HepG2 (cell line): ENCODE results near the gene ADCK2. TPM values are rescaled to one million over a fixed set of nuclear protein-coding genes. Genes with fewer than 3 reads are reported as not detected.

Experiments used
- ATF7-NPFF ChIP-seq: sonication (generic); formaldehyde crosslinking; IDR thresholded peaks from 2 replicates; pipeline ENCODE4 v1.8.1; 2023; ENCODE audit warnings: mild to moderate bottlenecking, low read depth, missing genetic modification reagents, moderate library complexity
- ATRX ChIP-seq: sonication (generic); formaldehyde crosslinking; IDR thresholded peaks from 2 replicates; pipeline ENCODE4 v1.4.0; 2020; ENCODE audit warnings: missing genetic modification reagents, borderline replicate concordance
- CBX5 ChIP-seq: sonication (generic); formaldehyde crosslinking; IDR thresholded peaks from 2 replicates; pipeline ENCODE4 v1.4.0; 2020; ENCODE audit warnings: missing genetic modification reagents, borderline replicate concordance
- CEBPZ ChIP-seq: IDR thresholded peaks from 2 replicates; pipeline ENCODE4 v1.6.1; 2012; ENCODE audit warnings: low read length, improper control_type of control experiment
- DMTF1 ChIP-seq: sonication (generic); formaldehyde crosslinking; IDR thresholded peaks from 2 replicates; pipeline ENCODE4 v1.4.0; 2020; ENCODE audit warnings: mild to moderate bottlenecking, missing genetic modification reagents
- GLI4 ChIP-seq: sonication (generic); formaldehyde crosslinking; IDR thresholded peaks from 2 replicates; pipeline ENCODE4 v1.5.1; 2020; ENCODE audit warnings: missing genetic modification reagents, mild to moderate bottlenecking, moderate library complexity, borderline replicate concordance
- JARID2 ChIP-seq: sonication (generic); formaldehyde crosslinking; IDR thresholded peaks from 2 replicates; pipeline ENCODE4 v1.8.1; 2023; ENCODE audit warnings: missing genetic modification reagents, inconsistent platforms; ENCODE audit not compliant: insufficient replicate concordance
- KDM5B ChIP-seq: sonication (generic); formaldehyde crosslinking; IDR thresholded peaks from 2 replicates; pipeline ENCODE4 v1.4.0; 2020; ENCODE audit warnings: missing genetic modification reagents, mild to moderate bottlenecking, borderline replicate concordance
- NFIC ChIP-seq: IDR thresholded peaks from 2 replicates; pipeline ENCODE4 v1.6.1; 2012; ENCODE audit warnings: mild to moderate bottlenecking, low read length, inconsistent platforms
- POLR2AphosphoS5 ChIP-seq: IDR thresholded peaks from 2 replicates; pipeline ENCODE4 v1.6.1; 2012; ENCODE audit warnings: low read depth, low read length
- POLR2G ChIP-seq: fragments of 200-400 bp; formaldehyde crosslinking; IDR thresholded peaks from 2 replicates; pipeline ENCODE4 v1.6.1; 2018; ENCODE audit warnings: mild to moderate bottlenecking, low read depth, low read length, moderate library complexity
- PTBP1 ChIP-seq: fragments of 200-400 bp; formaldehyde crosslinking; IDR thresholded peaks from 2 replicates; pipeline ENCODE4 v1.6.1; 2018; ENCODE audit warnings: low read length, low read depth; ENCODE audit not compliant: poor library complexity, severe bottlenecking
- RARA ChIP-seq: IDR thresholded peaks from 2 replicates; pipeline ENCODE4 v1.6.1; 2016; ENCODE audit warnings: missing genetic modification reagents, missing compliant biosample characterization
- RELA ChIP-seq: sonication (generic); formaldehyde crosslinking; IDR thresholded peaks from 2 replicates; pipeline ENCODE4 v1.4.0; 2020; ENCODE audit warnings: missing genetic modification reagents
- SMAD3 ChIP-seq: sonication (generic); formaldehyde crosslinking; IDR thresholded peaks from 2 replicates; pipeline ENCODE4 v1.4.0; 2020; ENCODE audit warnings: missing genetic modification reagents
- TMF1 ChIP-seq: sonication (generic); formaldehyde crosslinking; IDR thresholded peaks from 2 replicates; pipeline ENCODE4 v1.8.1; 2022; ENCODE audit warnings: low read depth, missing genetic modification reagents
- ZFP41 ChIP-seq: sonication (generic); formaldehyde crosslinking; IDR thresholded peaks from 2 replicates; pipeline ENCODE4 v1.4.0; 2020; ENCODE audit warnings: mild to moderate bottlenecking, missing genetic modification reagents, borderline replicate concordance
- ZNF17 ChIP-seq: sonication (generic); formaldehyde crosslinking; IDR thresholded peaks from 2 replicates; pipeline ENCODE4 v1.5.0; 2020; ENCODE audit warnings: mild to moderate bottlenecking, missing genetic modification reagents
- ZNF292 ChIP-seq: sonication (generic); formaldehyde crosslinking; IDR thresholded peaks from 2 replicates; pipeline ENCODE4 v1.8.1; 2022; ENCODE audit warnings: mild to moderate bottlenecking, low read depth, missing genetic modification reagents, borderline replicate concordance
- ZNF326 ChIP-seq: sonication (generic); formaldehyde crosslinking; IDR thresholded peaks from 2 replicates; pipeline ENCODE4 v1.4.0; 2020; ENCODE audit warnings: missing genetic modification reagents, borderline replicate concordance
- polyA plus RNA-seq, 8 experiments: library from polyadenylated mRNA; depleted of rRNA in 3 of 8; stranded (reverse) in 7 of 8; unstranded in 1 of 8; fragments of >200 nt; fragmentation: Illumina TruSeq in 4 of 8; extraction: Trizol in 4 of 8; gene quantifications; 2 replicates each; pipeline versions ENCODE4 v1.2.1 to v1.2.3, GENCODE V29; 2011 to 2016; ENCODE audit warnings: low read depth in 4 of 8, missing spikeins in 1 of 8, mixed read lengths in 1 of 8; ENCODE audit not compliant: insufficient read depth in 1 of 8
- total RNA-seq, 5 experiments: library from RNA; depleted of rRNA; stranded (reverse); fragments of >200 nt; fragmentation: Illumina TruSeq; extraction: Trizol; gene quantifications; 2 replicates each; pipeline ENCODE4 v1.2.3, GENCODE V29; 2016; ENCODE audit warnings: low read depth in 1 of 5
- TF ChIP-seq, protein P1 (sequence below): sonication (generic); formaldehyde crosslinking; IDR thresholded peaks from 2 replicates; pipeline ENCODE4 v1.8.0; 2022; ENCODE audit warnings: mild to moderate bottlenecking, missing genetic modification reagents; ENCODE audit not compliant: insufficient replicate concordance
- TF ChIP-seq, protein P2 (sequence below): sonication (generic); formaldehyde crosslinking; IDR thresholded peaks from 2 replicates; pipeline ENCODE4 v1.5.0; 2020; ENCODE audit warnings: missing genetic modification reagents

The ADCK2 gene
- total and polyA plus RNA-seq, 2 of the 13 experiments (the other 11 are each of a cell fraction or from before 2014, with no cell fraction given), result 8.6 to 18.8 TPM

- TF ChIP-seq RARA (no peak), TMF1 (CRISPR knock-in tag) (peak; percentile 85), ZFP41 (CRISPR knock-in tag) (no peak), RELA (no peak), KDM5B (CRISPR knock-in tag) (peak; percentile 76; the same call in 1 of the 2 replicates), CBX5 (CRISPR knock-in tag) (peak; percentile 23; the same call in 1 of the 2 replicates), GLI4 (CRISPR knock-in tag) (no peak), NFIC (no peak), SMAD3 (CRISPR knock-in tag) (peak; percentile 66; the same call in 1 of the 2 replicates), DMTF1 (peak; percentile 60; the same call in 1 of the 2 replicates), POLR2AphosphoS5 (peak; percentile 84), CEBPZ (no peak), ATRX (CRISPR knock-in tag) (no peak), ATF7-NPFF (CRISPR knock-in tag) (peak; percentile 91), JARID2 (CRISPR knock-in tag) (peak; percentile 15), ZNF17 (CRISPR knock-in tag) (no peak), POLR2G (peak; percentile 94), ZNF292 (CRISPR knock-in tag) (0 out of 2 replicates have a peak, but pooled peaks have one; percentile 15), ZNF326 (no peak), PTBP1 (no peak)
- TF ChIP-seq, protein P1, sequence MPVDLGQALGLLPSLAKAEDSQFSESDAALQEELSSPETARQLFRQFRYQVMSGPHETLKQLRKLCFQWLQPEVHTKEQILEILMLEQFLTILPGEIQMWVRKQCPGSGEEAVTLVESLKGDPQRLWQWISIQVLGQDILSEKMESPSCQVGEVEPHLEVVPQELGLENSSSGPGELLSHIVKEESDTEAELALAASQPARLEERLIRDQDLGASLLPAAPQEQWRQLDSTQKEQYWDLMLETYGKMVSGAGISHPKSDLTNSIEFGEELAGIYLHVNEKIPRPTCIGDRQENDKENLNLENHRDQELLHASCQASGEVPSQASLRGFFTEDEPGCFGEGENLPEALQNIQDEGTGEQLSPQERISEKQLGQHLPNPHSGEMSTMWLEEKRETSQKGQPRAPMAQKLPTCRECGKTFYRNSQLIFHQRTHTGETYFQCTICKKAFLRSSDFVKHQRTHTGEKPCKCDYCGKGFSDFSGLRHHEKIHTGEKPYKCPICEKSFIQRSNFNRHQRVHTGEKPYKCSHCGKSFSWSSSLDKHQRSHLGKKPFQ (CRISPR knock-in tag), result peak; percentile 75
- TF ChIP-seq, protein P2, sequence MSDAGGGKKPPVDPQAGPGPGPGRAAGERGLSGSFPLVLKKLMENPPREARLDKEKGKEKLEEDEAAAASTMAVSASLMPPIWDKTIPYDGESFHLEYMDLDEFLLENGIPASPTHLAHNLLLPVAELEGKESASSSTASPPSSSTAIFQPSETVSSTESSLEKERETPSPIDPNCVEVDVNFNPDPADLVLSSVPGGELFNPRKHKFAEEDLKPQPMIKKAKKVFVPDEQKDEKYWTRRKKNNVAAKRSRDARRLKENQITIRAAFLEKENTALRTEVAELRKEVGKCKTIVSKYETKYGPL, result no peak
Measured at GRCh38 chr7:140696680-140697446, 24.1 kb downstream of the ADCK2 start, which contains the start of gene NDUFB2 (continued).
